GM20000 (cell line): ENCODE results near the gene IL1F10.
"Not testable (repeated sequence)": the region's sequence is repeated elsewhere in the genome, so short reads cannot be mapped to it uniquely, and the experiment has no call there.

Source experiments
- DNase-seq: peaks from one replicate; pipeline ENCODE4 v3.0.0; 2012; ENCODE audit warnings: low spot score
- TF ChIP-seq, protein P1 (sequence below): IDR thresholded peaks from 2 replicates; pipeline ENCODE4 v1.5.1; 2012; ENCODE audit warnings: mild to moderate bottlenecking, control low read depth; ENCODE audit errors: extremely low read depth, missing control alignments

Gene IL1F10

GRCh38 chr2:113092864-113093612, 25.3 kb downstream of the IL1F10 start:
- TF ChIP-seq, protein P1, sequence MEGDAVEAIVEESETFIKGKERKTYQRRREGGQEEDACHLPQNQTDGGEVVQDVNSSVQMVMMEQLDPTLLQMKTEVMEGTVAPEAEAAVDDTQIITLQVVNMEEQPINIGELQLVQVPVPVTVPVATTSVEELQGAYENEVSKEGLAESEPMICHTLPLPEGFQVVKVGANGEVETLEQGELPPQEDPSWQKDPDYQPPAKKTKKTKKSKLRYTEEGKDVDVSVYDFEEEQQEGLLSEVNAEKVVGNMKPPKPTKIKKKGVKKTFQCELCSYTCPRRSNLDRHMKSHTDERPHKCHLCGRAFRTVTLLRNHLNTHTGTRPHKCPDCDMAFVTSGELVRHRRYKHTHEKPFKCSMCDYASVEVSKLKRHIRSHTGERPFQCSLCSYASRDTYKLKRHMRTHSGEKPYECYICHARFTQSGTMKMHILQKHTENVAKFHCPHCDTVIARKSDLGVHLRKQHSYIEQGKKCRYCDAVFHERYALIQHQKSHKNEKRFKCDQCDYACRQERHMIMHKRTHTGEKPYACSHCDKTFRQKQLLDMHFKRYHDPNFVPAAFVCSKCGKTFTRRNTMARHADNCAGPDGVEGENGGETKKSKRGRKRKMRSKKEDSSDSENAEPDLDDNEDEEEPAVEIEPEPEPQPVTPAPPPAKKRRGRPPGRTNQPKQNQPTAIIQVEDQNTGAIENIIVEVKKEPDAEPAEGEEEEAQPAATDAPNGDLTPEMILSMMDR, result no peak
- DNase-seq, result no peak

GRCh38 chr2:113093613-113093977, 25.8 kb downstream of the IL1F10 start:
- no peak for DNase-seq
- TF ChIP-seq, protein P1, result no peak

DNA sequence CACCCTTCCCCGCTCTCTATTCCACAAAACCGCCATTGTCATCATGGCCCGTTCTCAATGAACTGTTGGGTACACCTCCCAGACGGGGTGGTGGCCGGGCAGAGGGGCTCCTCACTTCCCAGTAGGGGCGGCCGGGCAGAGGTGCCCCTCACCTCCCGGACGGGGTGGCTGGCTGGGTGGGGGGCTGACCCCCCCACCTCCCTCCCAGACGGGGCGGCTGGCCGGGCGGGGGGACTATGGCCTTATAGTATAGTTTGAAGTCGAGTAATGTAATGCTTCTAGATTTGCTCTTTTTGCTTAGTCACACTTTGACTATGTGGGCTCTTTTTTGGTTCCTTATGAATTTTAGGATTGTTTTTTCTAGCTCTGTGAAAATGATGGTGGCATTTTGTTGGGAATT, 28.5 kb downstream of the IL1F10 start:
- not testable (repeated sequence) for DNase-seq

- DNase-seq, result not testable (repeated sequence)
Measured at GRCh38 chr2:113096842-113097618, 29.3 kb downstream of the IL1F10 start.

DNA sequence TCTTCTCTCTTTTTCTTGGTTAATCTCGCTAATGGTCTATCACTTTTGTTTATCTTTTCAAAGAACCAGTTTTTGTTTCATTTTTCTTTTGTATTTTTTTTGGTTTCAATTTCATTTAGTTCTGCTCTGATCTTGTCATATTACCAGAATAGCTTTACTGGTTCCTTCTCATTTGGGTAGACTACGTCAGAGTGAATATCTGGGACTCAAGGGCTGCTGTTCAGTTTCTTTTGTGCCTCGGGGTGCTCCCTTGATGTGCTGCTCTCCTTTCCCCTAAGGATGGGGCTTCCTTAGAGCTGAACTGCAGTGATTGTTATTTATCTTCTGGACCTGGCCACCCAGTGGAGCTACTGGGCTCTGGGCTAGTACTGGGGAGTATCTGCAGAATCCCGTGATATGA, 30.3 kb downstream of the IL1F10 start:
- TF ChIP-seq, protein P1, result no peak
- DNase-seq, result peak; percentile 39

- no peak for DNase-seq
- TF ChIP-seq, protein P1, result no peak
Measured at GRCh38 chr2:113098532-113098931, 30.8 kb downstream of the IL1F10 start.

DNA sequence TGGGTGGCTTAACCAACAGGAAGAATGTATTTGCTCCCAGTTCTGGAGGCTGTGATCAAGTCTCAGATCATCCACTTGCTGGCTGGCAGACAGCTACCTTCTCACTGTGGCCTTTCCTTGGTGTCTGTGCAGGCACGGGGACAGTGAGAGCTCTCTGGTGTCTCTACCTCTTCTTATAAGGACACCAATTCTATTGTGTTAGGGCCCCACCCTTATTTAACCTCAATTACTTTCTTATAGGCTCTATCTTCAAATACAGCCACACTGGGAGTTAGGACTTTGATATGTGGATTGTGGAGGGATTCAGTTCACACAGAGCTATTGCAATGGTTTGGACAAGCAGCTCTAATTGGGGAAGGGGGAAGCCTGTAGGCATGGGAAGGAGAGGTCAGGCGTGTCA, 34.4 kb downstream of the IL1F10 start:
- no peak for DNase-seq
- TF ChIP-seq, protein P1, result no peak

DNA sequence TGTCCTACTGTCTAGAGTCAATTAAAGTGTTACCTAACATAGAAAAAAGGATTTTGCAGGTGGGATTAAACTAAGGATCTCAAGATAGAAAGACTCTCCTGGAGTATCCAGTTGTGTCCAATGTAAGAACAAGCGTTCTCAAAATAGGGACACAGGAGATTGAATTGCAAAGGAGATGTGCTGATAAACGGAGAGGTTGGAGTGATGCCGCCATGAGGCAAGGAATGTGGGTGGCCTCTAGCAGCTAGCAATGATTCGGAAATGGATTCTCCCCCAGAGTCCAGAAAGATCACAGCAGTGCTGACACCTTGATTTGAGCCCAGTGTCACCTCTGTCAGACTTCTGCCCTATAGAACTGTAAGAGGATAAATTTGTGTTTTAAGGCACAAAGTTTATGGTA, 35.5 kb downstream of the IL1F10 start:
- TF ChIP-seq, protein P1, result no peak
- no peak for DNase-seq
